ENCODE results near the gene GPR21. TPM values are rescaled to one million over a fixed set of nuclear protein-coding genes. Genes with fewer than 3 reads are reported as not detected.

The GPR21 gene
- total and polyA plus RNA-seq, 2 experiments from 2014 or later = 0.90 TPM; not detected in 1

- Histone ChIP-seq H2AFZ (no peak overlapping the region), H3K4me3 (no peak overlapping the region), H3K36me3 (ENCODE audit: insufficient read depth) (peaks cover 19% of the 10 kb centered on the region), H3K27me3 (ENCODE audit: insufficient read depth) (no peaks in the 10 kb centered on the region), H3K4me2 (no peak overlapping the region), H4K20me1 (replicated peaks; ENCODE audit: insufficient read depth) (no peaks in the 10 kb centered on the region; the same call in 1 of the 2 replicates), H3F3A (replicated peaks; ENCODE audit: low read depth) (no peaks in the 10 kb centered on the region), H3K4me1 (ENCODE audit: insufficient read depth) (peaks cover 10% of the 10 kb centered on the region; the same call in 1 of the 2 replicates), H3K27ac (ENCODE audit: low read depth) (no peak overlapping the region), H3K9me2 (ENCODE audit: insufficient read depth) (no peaks in the 10 kb centered on the region), H3K79me2 (replicated peaks; ENCODE audit: insufficient read depth) (no peaks in the 10 kb centered on the region)
- Mint-ChIP-seq H3K4me1 (peaks cover 4% of the 10 kb centered on the region), H3K36me3 (ENCODE audit: low read depth) (peaks cover 26% of the 10 kb centered on the region), H3K9me3 (no peaks in the 10 kb centered on the region), H3K4me3 (no peak overlapping the region), H3K27ac (peak overlapping the region; percentile 15; the same call in 1 of the 2 replicates), H3K27me3 (ENCODE audit: insufficient read depth, low read depth, poor library complexity) (peaks cover 2% of the 10 kb centered on the region)
- TF ChIP-seq CREB1 (CRISPR knock-in tag; IDR thresholded peaks at IDR 0.05; ENCODE audit: low read depth) = no peak
- DNase-seq (ENCODE audit: low spot score) (no peak), ATAC-seq (no peak)
Observed at GRCh38 chr9:123063896-123064295, 30.4 kb downstream of the GPR21 start.

GRCh38 chr9:123064716-123065115, 31.2 kb downstream of the GPR21 start:
- H3K4me3 Mint-ChIP-seq = no peak overlapping the region
- peaks cover 19% of the 10 kb centered on the region for H3K36me3 ChIP-seq (ENCODE audit: insufficient read depth)
- TF ChIP-seq JUNB (IDR thresholded peaks at IDR 0.05; ENCODE audit: unreplicated experiment) (no peak), ETS1 (IDR thresholded peaks at IDR 0.05) (no peak), STAT1 (IDR thresholded peaks at IDR 0.05; ENCODE audit: unreplicated experiment) (no peak), ZNF114 (CRISPR knock-in tag; IDR thresholded peaks at IDR 0.05) (no peak), ZNF462 (CRISPR knock-in tag; IDR thresholded peaks at IDR 0.05) (no peak), CREB1 (CRISPR knock-in tag; IDR thresholded peaks at IDR 0.05; ENCODE audit: low read depth) (no peak), EZH2phosphoT487 (IDR thresholded peaks at IDR 0.05; ENCODE audit: unreplicated experiment) (no peak)

More at GRCh38 chr9:123064716-123065115, 31.2 kb downstream of the GPR21 start:
- Histone ChIP-seq H3F3A (replicated peaks; ENCODE audit: low read depth) (no peaks in the 10 kb centered on the region), H3K4me2 (no peak overlapping the region), H3K27ac (ENCODE audit: low read depth) (no peak overlapping the region), H3K4me3 (no peak overlapping the region), H2AFZ (no peak overlapping the region), H3K4me1 (ENCODE audit: insufficient read depth) (peaks cover 10% of the 10 kb centered on the region; the same call in 1 of the 2 replicates), H4K20me1 (replicated peaks; ENCODE audit: insufficient read depth) (no peaks in the 10 kb centered on the region; the same call in 1 of the 2 replicates), H3K27me3 (ENCODE audit: insufficient read depth) (no peaks in the 10 kb centered on the region), H3K9me2 (ENCODE audit: insufficient read depth) (no peaks in the 10 kb centered on the region), H3K79me2 (replicated peaks; ENCODE audit: insufficient read depth) (no peaks in the 10 kb centered on the region)
- no peak overlapping the region for H3K27ac Mint-ChIP-seq
- peaks cover 4% of the 10 kb centered on the region for H3K4me1 Mint-ChIP-seq
- H3K36me3 Mint-ChIP-seq (ENCODE audit: low read depth) = peaks cover 24% of the 10 kb centered on the region
- ATAC-seq (no peak), DNase-seq (ENCODE audit: low spot score) (no peak)
- H3K27me3 Mint-ChIP-seq (ENCODE audit: insufficient read depth, low read depth, poor library complexity) = peaks cover 2% of the 10 kb centered on the region
- no peaks in the 10 kb centered on the region for H3K9me3 Mint-ChIP-seq
